ENCODE data around the gene ZBED1.
"Not testable (repeated sequence)": the region's sequence is repeated elsewhere in the genome, so short reads cannot be mapped to it uniquely, and the experiment has no call there.

Gene ZBED1

GRCh38 chrX:2517055-2517454, 16.3 kb upstream of the ZBED1 start:
- DNase-seq: no peak

GRCh38 chrX:2516623-2517022, 15.8 kb upstream of the ZBED1 start:
- no peak for DNase-seq

- no peak for DNase-seq
These were observed 13.4 kb upstream of the ZBED1 start for GRCh38 chrX:2514131-2514530.

GRCh38 chrX:2513121-2513664, 12.4 kb upstream of the ZBED1 start:
- DNase-seq: no peak

- DNase-seq: no peak
These were observed 11.7 kb upstream of the ZBED1 start for GRCh38 chrX:2512501-2512900.

- DNase-seq: no peak
These were observed 10.6 kb upstream of the ZBED1 start for GRCh38 chrX:2511326-2511725.

GRCh38 chrX:2508648-2509335, 8.0 kb upstream of the ZBED1 start:
- DNase-seq: no peak

- DNase-seq: no peak
These were observed 7.3 kb upstream of the ZBED1 start for GRCh38 chrX:2507904-2508627.

- DNase-seq: no peak
These were observed 6.4 kb upstream of the ZBED1 start for GRCh38 chrX:2507196-2507595.

GRCh38 chrX:2505341-2505740, 4.6 kb upstream of the ZBED1 start:
- not testable (repeated sequence) for DNase-seq

GRCh38 chrX:2504706-2505332, 4.0 kb upstream of the ZBED1 start:
- no peak for DNase-seq

- no peak for DNase-seq
These were observed 3.1 kb upstream of the ZBED1 start for GRCh38 chrX:2503591-2504500.

- no peak for DNase-seq
These were observed 2.1 kb upstream of the ZBED1 start for GRCh38 chrX:2502668-2503519.

GRCh38 chrX:2502120-2502667, 1.4 kb upstream of the ZBED1 start:
- DNase-seq: no peak

- no peak for DNase-seq
These were observed 855 bp upstream of the ZBED1 start for GRCh38 chrX:2501559-2502102.

GRCh38 chrX:2500091-2500802, 529 bp downstream of the ZBED1 start:
- no peak for DNase-seq

- DNase-seq: no peak
These were observed 1.3 kb downstream of the ZBED1 start for GRCh38 chrX:2499507-2499906.

GRCh38 chrX:2498781-2499302, 1.9 kb downstream of the ZBED1 start:
- DNase-seq: no peak

- no peak for DNase-seq
These were observed 2.6 kb downstream of the ZBED1 start for GRCh38 chrX:2497961-2498780.
